IPS-15b (cell line): ENCODE results near the gene CCDC188.

Source experiments
- H3K27me3 ChIP-seq: one replicate; pipeline ENCODE4 v1.6.1; 2013; ENCODE audit warnings: low read length; ENCODE audit not compliant: control insufficient read depth, insufficient read depth
- H3K36me3 ChIP-seq: one replicate; pipeline ENCODE4 v1.6.1; 2013; ENCODE audit warnings: low read length; ENCODE audit not compliant: control insufficient read depth, insufficient read depth
- H3K4me1 ChIP-seq: one replicate; pipeline ENCODE4 v1.6.1; 2013; ENCODE audit warnings: mild to moderate bottlenecking, low read length; ENCODE audit not compliant: control insufficient read depth, insufficient read depth
- H3K4me3 ChIP-seq: one replicate; pipeline ENCODE4 v1.5.1; 2013; ENCODE audit warnings: low read depth, low read length
- H3K9ac ChIP-seq: one replicate; pipeline ENCODE4 v1.6.1; 2013; ENCODE audit warnings: low read depth, mild to moderate bottlenecking, low read length
- H3K9me3 ChIP-seq: one replicate; pipeline ENCODE4 v1.6.1; 2013; ENCODE audit warnings: mild to moderate bottlenecking, low read length; ENCODE audit not compliant: control insufficient read depth, insufficient read depth

Gene CCDC188

GRCh38 chr22:20116376-20116950 lies 34.4 kb downstream of the CCDC188 start:
- Histone ChIP-seq H3K4me3 (peak overlapping the region; percentile 91), H3K36me3 (peaks cover 71% of the 10 kb centered on the region), H3K9me3 (no peaks in the 10 kb centered on the region), H3K27me3 (no peaks in the 10 kb centered on the region), H3K9ac (peak overlapping the region; percentile 93), H3K4me1 (peaks cover 2% of the 10 kb centered on the region)

GRCh38 chr22:20115691-20116375 lies 35.0 kb downstream of the CCDC188 start, which contains the start of gene RANBP1:
Gene RANBP1 (plus strand): TSS chr22:20116104. CDS start chr22:20116185, 81 bp downstream.
- H3K9me3 ChIP-seq: no peaks in the 10 kb centered on the region
- peaks cover 2% of the 10 kb centered on the region for H3K4me1 ChIP-seq
- no peaks in the 10 kb centered on the region for H3K27me3 ChIP-seq
- peak within 1 kb of the TSS; percentile 93 for H3K9ac ChIP-seq
- peak within 1 kb of the TSS; percentile 91 for H3K4me3 ChIP-seq
- peaks cover 68% of the 10 kb centered on the region for H3K36me3 ChIP-seq

GRCh38 chr22:20114506-20115475 lies 36.1 kb downstream of the CCDC188 start:
- no peaks in the 10 kb centered on the region for H3K9me3 ChIP-seq
- H3K4me1 ChIP-seq: no peaks in the 10 kb centered on the region
- peaks cover 64% of the 10 kb centered on the region for H3K36me3 ChIP-seq
- no peak overlapping the region for H3K4me3 ChIP-seq
- no peaks in the 10 kb centered on the region for H3K27me3 ChIP-seq
- no peak overlapping the region for H3K9ac ChIP-seq

- no peak overlapping the region for H3K9ac ChIP-seq
- no peaks in the 10 kb centered on the region for H3K9me3 ChIP-seq
- no peaks in the 10 kb centered on the region for H3K4me1 ChIP-seq
- H3K36me3 ChIP-seq: peaks cover 66% of the 10 kb centered on the region
- H3K4me3 ChIP-seq: no peak overlapping the region
- H3K27me3 ChIP-seq: no peaks in the 10 kb centered on the region
Measured at GRCh38 chr22:20113551-20114310, 37.1 kb downstream of the CCDC188 start.

GRCh38 chr22:20112623-20113511 lies 38.0 kb downstream of the CCDC188 start:
- Histone ChIP-seq H3K27me3 (no peaks in the 10 kb centered on the region), H3K36me3 (peaks cover 71% of the 10 kb centered on the region), H3K4me3 (no peak overlapping the region), H3K4me1 (no peaks in the 10 kb centered on the region), H3K9me3 (no peaks in the 10 kb centered on the region), H3K9ac (no peak overlapping the region)

GRCh38 chr22:20111689-20112622 lies 38.9 kb downstream of the CCDC188 start:
- Histone ChIP-seq H3K9me3 (no peaks in the 10 kb centered on the region), H3K9ac (no peak overlapping the region), H3K27me3 (no peaks in the 10 kb centered on the region), H3K36me3 (peaks cover 80% of the 10 kb centered on the region), H3K4me1 (no peaks in the 10 kb centered on the region), H3K4me3 (no peak overlapping the region)

GRCh38 chr22:20111045-20111688 lies 39.7 kb downstream of the CCDC188 start:
- no peaks in the 10 kb centered on the region for H3K27me3 ChIP-seq
- no peaks in the 10 kb centered on the region for H3K9me3 ChIP-seq
- no peaks in the 10 kb centered on the region for H3K4me1 ChIP-seq
- no peak overlapping the region for H3K4me3 ChIP-seq
- H3K36me3 ChIP-seq: peaks cover 88% of the 10 kb centered on the region
- no peak overlapping the region for H3K9ac ChIP-seq

- H3K4me1 ChIP-seq: no peaks in the 10 kb centered on the region
- H3K27me3 ChIP-seq: no peaks in the 10 kb centered on the region
- peaks cover 87% of the 10 kb centered on the region for H3K36me3 ChIP-seq
- H3K9ac ChIP-seq: no peak overlapping the region
- H3K9me3 ChIP-seq: no peaks in the 10 kb centered on the region
- no peak overlapping the region for H3K4me3 ChIP-seq
Measured at GRCh38 chr22:20110359-20110985, 40.4 kb downstream of the CCDC188 start.
